Endothelial cell of umbilical vein (primary cell): ENCODE data around the gene AGGF1. TPM values are rescaled to one million over a fixed set of nuclear protein-coding genes. Genes with fewer than 3 reads are reported as not detected.

ENCODE experiments used
- BruUV-seq: library from RNA; stranded (reverse); fragments of 400-500 nt; replicated peaks from 2 replicates; lab custom pipeline; 2021; lab: Mats Ljungman, UMichigan
- CTCF ChIA-PET: fragments of 300-600, 350-600 bp; sonication (Branson Sonifier 250); formaldehyde crosslinking; loops from one replicate; lab custom pipeline; 2021; ENCODE audit warnings: antibody characterized with exemption, inconsistent platforms; lab: Charles Lee
- POLR2A ChIA-PET: fragments of 300-600, 350-600 bp; sonication (Branson Sonifier 250); formaldehyde crosslinking; loops from one replicate; lab custom pipeline; 2021; ENCODE audit warnings: antibody characterized with exemption, inconsistent platforms; lab: Charles Lee
- DNase-seq: peaks from one replicate; pipeline ENCODE4 v3.0.0-alpha.2; 2011; ENCODE audit warnings: low read depth, low spot score
- FAIRE-seq: peaks from 2 replicates; lab custom pipeline; 2011; peaks lifted over from hg19 to GRCh38; lab: Jason Lieb, UNC
- H2AFZ ChIP-seq: 2 replicates; pipeline ENCODE4 v1.6.0; 2012; ENCODE audit warnings: low read depth, low read length, control low read depth, inconsistent platforms
- H3K27ac ChIP-seq: 2 replicates; pipeline ENCODE4 v1.5.1; 2011; ENCODE audit warnings: low read depth, mild to moderate bottlenecking, control low read depth, low read length, moderate library complexity; ENCODE audit not compliant: insufficient read depth
- H3K27me3 ChIP-seq, 2 experiments: 2 replicates each; pipeline versions ENCODE4 v1.6.0 to v1.6.1; 2011; ENCODE audit warnings: low read length in 2 of 2, mixed read lengths in 1 of 2; ENCODE audit not compliant: control insufficient read depth in 2 of 2, insufficient read depth in 2 of 2
- H3K36me3 ChIP-seq, 2 experiments: 2 replicates in 1 of 2; 3 replicates in 1 of 2; pipeline ENCODE4 v1.5.1; 2011; ENCODE audit warnings: low read length in 2 of 2, mild to moderate bottlenecking in 1 of 2, moderate library complexity in 1 of 2; ENCODE audit not compliant: control insufficient read depth in 2 of 2, insufficient read depth in 2 of 2; ENCODE audit errors: extremely low read depth in 1 of 2
- H3K4me1 ChIP-seq: 3 replicates; pipeline ENCODE4 v1.5.1; 2011; ENCODE audit warnings: mild to moderate bottlenecking, low read length; ENCODE audit not compliant: control insufficient read depth, insufficient read depth; ENCODE audit errors: extremely low read depth
- H3K4me2 ChIP-seq: 2 replicates; pipeline ENCODE4 v1.6.1; 2011; ENCODE audit warnings: low read length, control low read depth, mixed read lengths; ENCODE audit not compliant: insufficient read depth
- H3K4me3 ChIP-seq, 3 experiments: fragments of 200-600 bp in 1 of 3; sonication (generic), shearing (Covaris generic) in 1 of 3; replicated peaks in 1 of 3; 2 replicates each; pipeline ENCODE4 v1.5.1; 2011 to 2016; ENCODE audit warnings: control low read depth in 3 of 3, low read length in 3 of 3, mild to moderate bottlenecking in 2 of 3, inconsistent platforms in 1 of 3, low read depth in 1 of 3, moderate library complexity in 1 of 3; ENCODE audit not compliant: insufficient read depth in 1 of 3
- H3K79me2 ChIP-seq: 2 replicates; pipeline ENCODE4 v1.6.0; 2012; ENCODE audit warnings: low read length, inconsistent platforms; ENCODE audit not compliant: control insufficient read depth, insufficient read depth
- H3K9ac ChIP-seq: replicated peaks from 2 replicates; pipeline ENCODE3; 2011; ENCODE audit warnings: low read length, control low read depth; ENCODE audit not compliant: insufficient read depth; ENCODE audit errors: extremely low read depth
- H3K9me1 ChIP-seq: replicated peaks from 3 replicates; pipeline ENCODE4 v1.6.0; 2011; ENCODE audit warnings: mild to moderate bottlenecking, low read length; ENCODE audit not compliant: control insufficient read depth, insufficient read depth; ENCODE audit errors: extremely low read depth
- H3K9me3 ChIP-seq: replicated peaks from 2 replicates; pipeline ENCODE4 v1.5.1; 2012; ENCODE audit warnings: low read length, inconsistent platforms; ENCODE audit not compliant: control insufficient read depth, insufficient read depth
- H4K20me1 ChIP-seq: replicated peaks from 2 replicates; pipeline ENCODE3; 2011; ENCODE audit warnings: mild to moderate bottlenecking, low read length; ENCODE audit not compliant: control insufficient read depth, insufficient read depth; ENCODE audit errors: extremely low read depth
- EZH2 ChIP-seq: IDR thresholded peaks from 2 replicates; pipeline ENCODE4 v1.6.1; 2012; ENCODE audit warnings: borderline replicate concordance, low read depth, mild to moderate bottlenecking, moderate library complexity, low read length, inconsistent platforms; ENCODE audit not compliant: severe bottlenecking
- FOS ChIP-seq: IDR thresholded peaks from 2 replicates; pipeline ENCODE4 v1.6.1; 2011; ENCODE audit warnings: mild to moderate bottlenecking, low read length, moderate library complexity, borderline replicate concordance; ENCODE audit not compliant: insufficient read depth
- GATA2 ChIP-seq: IDR thresholded peaks from 2 replicates; pipeline ENCODE4 v1.7.0; 2011; ENCODE audit warnings: low read depth, mild to moderate bottlenecking, moderate library complexity, mixed read lengths, low read length; ENCODE audit not compliant: insufficient read length, insufficient read depth
- JUN ChIP-seq: IDR thresholded peaks from 2 replicates; pipeline ENCODE4 v1.6.1; 2011; ENCODE audit warnings: borderline replicate concordance, low read depth; ENCODE audit not compliant: insufficient read length, insufficient read depth
- MYC ChIP-seq: IDR thresholded peaks from one replicate; pipeline ENCODE4 v1.6.1; 2011; ENCODE audit warnings: mild to moderate bottlenecking, low read depth, low read length
- POLR2A ChIP-seq: IDR thresholded peaks from 2 replicates; pipeline ENCODE4 v1.6.1; 2012; ENCODE audit warnings: low read depth, mild to moderate bottlenecking, control low read depth, low read length
- POLR2AphosphoS5 ChIP-seq: IDR thresholded peaks from 2 replicates; pipeline ENCODE4 v1.6.1; 2012; ENCODE audit warnings: low read depth, mild to moderate bottlenecking, control low read depth, low read length, moderate library complexity; ENCODE audit not compliant: insufficient read depth
- dilution Hi-C: fragments of 300-500 bp; cut with MboI; formaldehyde crosslinking; loops from one replicate; pipeline ENCODE4 v1.15.0; 2019; ENCODE audit warnings: low sequenced_read_pairs; ENCODE audit not compliant: extremely low pct_ligation_motif_present
- intact Hi-C: fragments of 100-400 bp; cut with micrococcal nuclease; formaldehyde crosslinking; loops from one replicate; pipeline ENCODE4 v1.10.0; 2022
- polyA plus RNA-seq, 4 experiments: library from polyadenylated mRNA; depleted of rRNA in 3 of 4; stranded (reverse) in 3 of 4; unstranded in 1 of 4; fragments of >200 nt; gene quantifications; 2 replicates each; pipeline versions ENCODE4 v1.2.1 to v1.2.3, GENCODE V29; 2011 to 2012; ENCODE audit warnings: missing spikeins in 1 of 4
- total RNA-seq: library from RNA; stranded (reverse); gene quantifications from 2 replicates; pipeline ENCODE4 v1.2.3, GENCODE V29; 2021
- TF ChIP-seq, protein P1 (sequence below), 2 donors: IDR thresholded peaks; 1 replicate in 1 of 2; 2 replicates in 1 of 2; pipeline ENCODE4 v1.5.1; 2011; ENCODE audit warnings: low read length in 2 of 2, mild to moderate bottlenecking in 2 of 2, moderate library complexity in 2 of 2, control low read depth in 1 of 2, inconsistent platforms in 1 of 2, low read depth in 1 of 2; ENCODE audit not compliant: insufficient read depth in 1 of 2; ENCODE audit errors: extremely low read depth in 1 of 2
- TF ChIP-seq, protein P2 (sequence below): IDR thresholded peaks from 2 replicates; pipeline ENCODE4 v1.6.1; 2011; ENCODE audit not compliant: insufficient read depth, insufficient read length

Gene AGGF1
- total and polyA plus RNA-seq, 2 donors (not counting 3 experiments of a cell fraction or from before 2014, with no cell fraction given): 6.7 to 19.9 TPM

DNA sequence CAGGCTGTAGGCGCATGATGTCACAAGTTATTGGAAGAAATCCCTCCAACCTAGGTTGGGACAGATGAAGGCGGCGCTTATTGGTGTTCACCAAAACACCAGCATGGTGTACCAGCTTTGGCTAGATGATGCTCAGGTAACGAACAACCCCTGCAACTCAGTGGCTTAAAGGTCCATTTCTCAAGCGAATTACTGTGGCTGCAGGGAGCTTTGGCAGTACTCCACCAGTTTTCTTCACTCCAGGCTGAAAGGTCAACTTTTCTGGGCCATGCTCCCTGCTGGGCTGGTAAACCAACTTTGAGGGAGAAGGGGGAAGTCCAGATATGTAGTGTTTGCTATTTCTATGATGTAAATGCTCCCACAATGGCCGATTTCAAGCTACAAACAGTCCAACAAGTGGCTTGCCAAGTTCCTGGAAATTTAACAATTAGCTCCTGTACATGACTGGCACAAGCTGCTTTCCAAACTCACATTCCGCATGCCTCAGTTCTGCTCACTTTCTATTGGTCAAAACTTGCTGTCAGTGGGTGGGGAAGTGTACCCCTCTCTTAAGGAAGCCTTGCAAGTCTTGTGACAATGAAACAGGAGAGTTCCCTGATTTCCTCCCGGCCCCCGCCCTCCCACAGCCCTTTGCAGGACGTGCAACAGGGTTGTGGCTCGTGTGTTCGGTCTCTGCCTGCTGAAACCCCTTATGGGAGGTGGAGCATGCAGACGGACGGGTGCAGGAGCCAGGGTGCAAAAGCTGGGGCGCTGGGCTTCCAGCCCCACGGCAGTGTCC, 57.5 kb downstream of the AGGF1 start:
- POLR2A ChIA-PET: interaction anchor here (0.6 kb wide), 1 partner anchor 10 kb away, joined by 3 read pairs; no protein-coding TSS in a partner anchor
- Histone ChIP-seq H3K9me1 (no peaks in the 10 kb centered on the region), H3K36me3 (no peaks in the 10 kb centered on the region), H2AFZ (peak overlapping the region; percentile 94), H3K4me2 (peak overlapping the region; percentile 79), H3K9me3 (no peaks in the 10 kb centered on the region), H3K27ac (peak overlapping the region; percentile 82), H3K9ac (peak overlapping the region; percentile 89), H4K20me1 (no peaks in the 10 kb centered on the region), H3K4me3 (peak overlapping the region; percentile 58 to 86 (median 76)), H3K79me2 (no peaks in the 10 kb centered on the region), H3K27me3 (no peaks in the 10 kb centered on the region), H3K4me1 (peaks cover 16% of the 10 kb centered on the region)
- no TSS peak for BruUV-seq
- dilution Hi-C loops: no loop called here
- TF ChIP-seq POLR2A (no peak), EZH2 (no peak), GATA2 (no peak), MYC (no peak), POLR2AphosphoS5 (no peak), FOS (no peak), JUN (no peak)
- TF ChIP-seq, protein P1, sequence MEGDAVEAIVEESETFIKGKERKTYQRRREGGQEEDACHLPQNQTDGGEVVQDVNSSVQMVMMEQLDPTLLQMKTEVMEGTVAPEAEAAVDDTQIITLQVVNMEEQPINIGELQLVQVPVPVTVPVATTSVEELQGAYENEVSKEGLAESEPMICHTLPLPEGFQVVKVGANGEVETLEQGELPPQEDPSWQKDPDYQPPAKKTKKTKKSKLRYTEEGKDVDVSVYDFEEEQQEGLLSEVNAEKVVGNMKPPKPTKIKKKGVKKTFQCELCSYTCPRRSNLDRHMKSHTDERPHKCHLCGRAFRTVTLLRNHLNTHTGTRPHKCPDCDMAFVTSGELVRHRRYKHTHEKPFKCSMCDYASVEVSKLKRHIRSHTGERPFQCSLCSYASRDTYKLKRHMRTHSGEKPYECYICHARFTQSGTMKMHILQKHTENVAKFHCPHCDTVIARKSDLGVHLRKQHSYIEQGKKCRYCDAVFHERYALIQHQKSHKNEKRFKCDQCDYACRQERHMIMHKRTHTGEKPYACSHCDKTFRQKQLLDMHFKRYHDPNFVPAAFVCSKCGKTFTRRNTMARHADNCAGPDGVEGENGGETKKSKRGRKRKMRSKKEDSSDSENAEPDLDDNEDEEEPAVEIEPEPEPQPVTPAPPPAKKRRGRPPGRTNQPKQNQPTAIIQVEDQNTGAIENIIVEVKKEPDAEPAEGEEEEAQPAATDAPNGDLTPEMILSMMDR (IDR thresholded peaks at IDR 0.05; ENCODE audit: extremely low read depth in 1 of 2, insufficient read depth in 1 of 2, low read depth in 1 of 2, low read length in 2 of 2): no peak
- TF ChIP-seq, protein P2, sequence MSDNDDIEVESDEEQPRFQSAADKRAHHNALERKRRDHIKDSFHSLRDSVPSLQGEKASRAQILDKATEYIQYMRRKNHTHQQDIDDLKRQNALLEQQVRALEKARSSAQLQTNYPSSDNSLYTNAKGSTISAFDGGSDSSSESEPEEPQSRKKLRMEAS: no peak
- intact Hi-C loops: loop anchor here (2.0 to 5.0 kb wide), 4 partner anchors 45 to 405 kb away; partner anchors contain the start of gene WDR41
- FAIRE-seq: no peak
- CTCF ChIA-PET: interaction anchor here (0.5 to 3.5 kb wide), 5 partner anchors 10 to 438 kb away, joined by 3 to 82 read pairs (median 4); partner anchors contain the start of genes AGGF1 and WDR41
- DNase-seq: peak; percentile 51
